ENCODE results near the gene RCAN1. TPM values are rescaled to one million over a fixed set of nuclear protein-coding genes. Genes with fewer than 3 reads are reported as not detected.

The RCAN1 gene
- polyA plus RNA-seq, 2 of the 4 experiments (the other 2 are of a cell fraction), result 10.2 to 11.9 TPM

DNA sequence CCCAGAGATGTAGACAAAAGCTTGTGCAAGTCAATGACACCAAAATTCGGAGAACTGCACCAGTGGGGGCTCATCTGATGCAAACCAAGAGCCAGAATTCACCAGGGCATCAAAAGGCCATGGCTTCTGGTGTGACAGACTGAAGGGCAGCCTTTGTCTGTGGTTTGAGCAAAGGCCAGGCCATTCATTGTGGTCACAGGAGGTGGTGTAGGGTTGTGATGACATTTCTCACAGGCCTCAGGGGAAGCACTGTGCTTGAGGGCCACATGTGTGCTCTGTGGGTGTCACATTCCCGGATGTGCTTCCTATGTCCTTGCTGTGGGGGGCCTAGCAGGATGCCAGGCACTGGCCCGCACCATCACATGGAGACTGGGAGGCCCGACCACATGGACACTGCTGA lies 80.4 kb downstream of the RCAN1 start:
- TF ChIP-seq PBX3 (IDR thresholded peaks at IDR 0.05) (no peak), NPAS2 (CRISPR knock-in tag; IDR thresholded peaks at IDR 0.05; ENCODE audit: borderline replicate concordance) (no peak), REST (IDR thresholded peaks at IDR 0.05) (no peak)
- no peaks in the 10 kb centered on the region for H3K4me1 ChIP-seq
- H3K4me2 ChIP-seq, result no peak overlapping the region
- ATAC-seq (no peak), DNase-seq (ENCODE audit: low read depth in 1 of 2, low spot score in 1 of 2) (no peak), FAIRE-seq (no peak)
- ChIA-PET POLR2A (no interaction called here), CTCF (no interaction called here)
- H3K27ac ChIP-seq, result no peak overlapping the region
- 55% methylated on average over 2 of the region's 4 CpGs for WGBS (ENCODE audit: missing lambda C conversion rate)
- H3K9me3 ChIP-seq, result no peaks in the 10 kb centered on the region
- H3K4me3 ChIP-seq, result no peak overlapping the region

- DNase-seq (ENCODE audit: low read depth in 1 of 2, low spot score in 1 of 2), result no peak
- Histone ChIP-seq H3K27ac (no peak overlapping the region), H3K4me3 (no peak overlapping the region), H3K4me2 (no peak overlapping the region), H3K9me3 (no peaks in the 10 kb centered on the region), H3K4me1 (no peaks in the 10 kb centered on the region)
- ATAC-seq, result no peak
- FAIRE-seq, result no peak
- WGBS (ENCODE audit: missing lambda C conversion rate), result 55% methylated on average over 3 of the region's 3 CpGs
- TF ChIP-seq EHF (CRISPR knock-in tag; IDR thresholded peaks at IDR 0.05), result no peak
- no peak for TF ChIP-seq POLR2AphosphoS2 (conservative IDR thresholded peaks at IDR 0.05; ENCODE audit: low read length)
- TF ChIP-seq HMGXB4 (CRISPR knock-in tag; IDR thresholded peaks at IDR 0.05; ENCODE audit: borderline replicate concordance), result no peak
- no peak for TF ChIP-seq JUN (IDR thresholded peaks at IDR 0.05)
- TF ChIP-seq, protein P1, sequence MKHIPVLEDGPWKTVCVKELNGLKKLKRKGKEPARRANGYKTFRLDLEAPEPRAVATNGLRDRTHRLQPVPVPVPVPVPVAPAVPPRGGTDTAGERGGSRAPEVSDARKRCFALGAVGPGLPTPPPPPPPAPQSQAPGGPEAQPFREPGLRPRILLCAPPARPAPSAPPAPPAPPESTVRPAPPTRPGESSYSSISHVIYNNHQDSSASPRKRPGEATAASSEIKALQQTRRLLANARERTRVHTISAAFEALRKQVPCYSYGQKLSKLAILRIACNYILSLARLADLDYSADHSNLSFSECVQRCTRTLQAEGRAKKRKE (CRISPR knock-in tag; IDR thresholded peaks at IDR 0.05; ENCODE audit: low read depth), result no peak
- no peak for TF ChIP-seq PBX3 (IDR thresholded peaks at IDR 0.05)
- no peak for TF ChIP-seq MYC (IDR thresholded peaks at IDR 0.05; ENCODE audit: borderline replicate concordance, low read length)
- no peak for TF ChIP-seq ZC3H11A (IDR thresholded peaks at IDR 0.05)
- TF ChIP-seq HOXB5 (CRISPR knock-in tag; IDR thresholded peaks at IDR 0.05), result no peak
- TF ChIP-seq NR3C1 (IDR thresholded peaks at IDR 0.05), result no peak
- TF ChIP-seq GATA3 (IDR thresholded peaks at IDR 0.05; ENCODE audit: borderline replicate concordance), result no peak
- TF ChIP-seq MAX (IDR thresholded peaks at IDR 0.05), result no peak
- TF ChIP-seq REST (IDR thresholded peaks at IDR 0.05), result no peak
- TF ChIP-seq TFCP2L1 (CRISPR knock-in tag; IDR thresholded peaks at IDR 0.05), result no peak
- no peak for TF ChIP-seq PHF8 (IDR thresholded peaks at IDR 0.05; ENCODE audit: borderline replicate concordance, low read depth)
- TF ChIP-seq MAFK (IDR thresholded peaks at IDR 0.05; ENCODE audit: partially characterized antibody), result no peak
- no peak for TF ChIP-seq ESRRA (IDR thresholded peaks at IDR 0.05; ENCODE audit: borderline replicate concordance, low read length)
- no peak for TF ChIP-seq POLR2A (IDR thresholded peaks at IDR 0.05; ENCODE audit: low read length)
- ChIA-PET POLR2A (no interaction called here), CTCF (no interaction called here)
These were observed 81.0 kb downstream of the RCAN1 start for GRCh38 chr21:34533938-34534337.
